Glutamatergic neuron (in vitro differentiated cells): ENCODE measurements around the gene ZNF581. TPM values are rescaled to one million over a fixed set of nuclear protein-coding genes. Genes with fewer than 3 reads are reported as not detected.

Experiments used
- DNase-seq: peaks from one replicate; pipeline ENCODE4 v3.0.0; 2022
- H3K27ac Mint-ChIP-seq: one replicate; pipeline ENCODE4 v1.8.0; 2020; ENCODE audit warnings: mild to moderate bottlenecking, mixed read lengths, inconsistent platforms; ENCODE audit not compliant: unreplicated experiment
- H3K27me3 Mint-ChIP-seq: one replicate; pipeline ENCODE4 v1.8.0; 2020; ENCODE audit warnings: mild to moderate bottlenecking, moderate library complexity, mixed read lengths, inconsistent platforms; ENCODE audit not compliant: unreplicated experiment
- H3K36me3 Mint-ChIP-seq: one replicate; pipeline ENCODE4 v1.8.0; 2020; ENCODE audit warnings: mild to moderate bottlenecking, mixed read lengths, inconsistent platforms; ENCODE audit not compliant: unreplicated experiment
- H3K4me1 Mint-ChIP-seq: one replicate; pipeline ENCODE4 v1.8.0; 2020; ENCODE audit warnings: mild to moderate bottlenecking, low read depth, mixed read lengths, inconsistent platforms; ENCODE audit not compliant: unreplicated experiment
- H3K4me3 Mint-ChIP-seq: one replicate; pipeline ENCODE4 v1.8.0; 2020; ENCODE audit warnings: mild to moderate bottlenecking, mixed read lengths, inconsistent platforms; ENCODE audit not compliant: unreplicated experiment
- H3K9me3 Mint-ChIP-seq: one replicate; pipeline ENCODE4 v1.8.0; 2020; ENCODE audit warnings: mild to moderate bottlenecking, moderate library complexity, mixed read lengths, inconsistent platforms; ENCODE audit not compliant: unreplicated experiment
- CTCF ChIP-seq: fragments of 200-600 bp; sonication (generic); IDR thresholded peaks from one replicate; pipeline ENCODE4 v1.5.0; 2021; ENCODE audit not compliant: partially characterized antibody, unreplicated experiment
- total RNA-seq: library from RNA; stranded (reverse); fragmentation: NEBNext Ultra II Directional; extraction: Animal tissue kit (Norgen Biotek cat#: 25700); gene quantifications from one replicate; pipeline ENCODE4 v1.2.1, GENCODE V29; 2021; ENCODE audit not compliant: unreplicated experiment

The ZNF581 gene
- total RNA-seq, 1 donor from 2014 or later = 31.0 TPM

- peaks cover 3% of the 10 kb centered on the region for H3K27me3 Mint-ChIP-seq
- no peak for DNase-seq
- no peak overlapping the region for H3K27ac Mint-ChIP-seq
- no peaks in the 10 kb centered on the region for H3K36me3 Mint-ChIP-seq
- H3K9me3 Mint-ChIP-seq = peaks cover 5% of the 10 kb centered on the region
- no peak overlapping the region for H3K4me3 Mint-ChIP-seq
- TF ChIP-seq CTCF = no peak
- H3K4me1 Mint-ChIP-seq = peaks cover 8% of the 10 kb centered on the region
These were observed 37.1 kb downstream of the ZNF581 start for GRCh38 chr19:55680339-55681130.

- no peak for TF ChIP-seq CTCF
- Mint-ChIP-seq H3K4me3 (no peak overlapping the region), H3K4me1 (peaks cover 4% of the 10 kb centered on the region), H3K27ac (no peak overlapping the region), H3K36me3 (no peaks in the 10 kb centered on the region), H3K9me3 (peaks cover 3% of the 10 kb centered on the region), H3K27me3 (peaks cover 3% of the 10 kb centered on the region)
- no peak for DNase-seq
These were observed 38.0 kb downstream of the ZNF581 start for GRCh38 chr19:55681131-55682092.

GRCh38 chr19:55683449-55684261 lies 40.2 kb downstream of the ZNF581 start:
- H3K4me3 Mint-ChIP-seq = no peak overlapping the region
- H3K36me3 Mint-ChIP-seq = no peaks in the 10 kb centered on the region
- no peaks in the 10 kb centered on the region for H3K4me1 Mint-ChIP-seq

GRCh38 chr19:55684946-55685681 lies 41.7 kb downstream of the ZNF581 start:
- Mint-ChIP-seq H3K9me3 (no peaks in the 10 kb centered on the region), H3K4me3 (no peak overlapping the region), H3K36me3 (no peaks in the 10 kb centered on the region), H3K4me1 (no peaks in the 10 kb centered on the region), H3K27me3 (no peaks in the 10 kb centered on the region), H3K27ac (no peak overlapping the region)
- no peak for TF ChIP-seq CTCF
- no peak for DNase-seq

More at GRCh38 chr19:55683449-55684261, 40.2 kb downstream of the ZNF581 start:
- no peak for TF ChIP-seq CTCF
- Mint-ChIP-seq H3K27me3 (no peaks in the 10 kb centered on the region), H3K27ac (no peak overlapping the region), H3K9me3 (no peaks in the 10 kb centered on the region)
- no peak for DNase-seq
